ENCODE measurements around the gene NEK10. TPM values are rescaled to one million over a fixed set of nuclear protein-coding genes. Genes with fewer than 3 reads are reported as not detected.
A peak's percentile ranks its signal among the peaks of the same experiment; 100 is the strongest.
"Not testable (repeated sequence)": the region's sequence is repeated elsewhere in the genome, so short reads cannot be mapped to it uniquely, and the experiment has no call there.

The NEK10 gene
- total and polyA plus RNA-seq, 2 of the 13 experiments (the other 11 are each of a cell fraction or from before 2014, with no cell fraction given) = 2.8 to 14.2 TPM

DNA sequence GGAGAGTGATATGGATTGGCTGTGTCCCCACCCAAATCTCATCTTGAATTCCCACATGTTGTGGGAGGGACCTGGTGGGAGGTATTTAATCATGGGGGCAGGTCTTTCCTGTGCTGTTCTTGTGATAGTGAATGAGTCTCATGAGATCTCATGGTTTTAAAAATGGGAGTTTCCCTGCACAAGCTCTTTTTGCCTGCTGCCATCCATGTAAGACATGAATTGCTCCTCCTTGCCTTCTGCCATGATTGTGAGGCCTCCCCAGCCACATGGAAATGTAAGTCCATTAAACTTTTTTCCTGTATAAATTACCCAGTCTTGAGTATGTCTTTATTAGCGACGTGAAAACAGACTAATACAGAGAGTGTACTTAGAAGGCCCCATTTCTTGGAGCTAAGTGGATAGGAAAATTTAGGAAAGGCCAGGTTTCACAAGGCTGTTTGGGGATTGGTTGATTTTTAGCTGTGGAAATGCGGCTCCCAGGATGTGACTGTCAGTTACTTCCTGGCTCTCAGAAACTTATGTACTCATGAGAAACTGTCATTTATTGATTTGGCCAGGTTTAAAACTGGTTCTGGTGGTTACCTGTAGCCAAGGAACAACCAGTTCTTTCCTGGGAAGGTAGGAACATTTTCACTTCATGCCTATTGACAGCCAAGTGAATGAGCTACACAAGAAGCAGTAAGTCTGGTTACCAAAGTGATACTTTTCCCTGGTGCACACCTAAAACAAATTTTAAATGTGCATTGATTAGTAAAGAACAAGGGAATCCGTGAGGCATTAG, 40.0 kb downstream of the NEK10 start:
- H2AFZ ChIP-seq (ENCODE audit: low read length); H3K79me2 ChIP-seq (ENCODE audit: insufficient read depth, low read length); FAIRE-seq; ATAC-seq; H3K4me2 ChIP-seq (ENCODE audit: low read depth, low read length); H4K20me1 ChIP-seq (ENCODE audit: insufficient read depth, low read length); H3K36me3 ChIP-seq (replicated peaks in 1 of 2; ENCODE audit: control insufficient read depth in 1 of 2, insufficient read depth in 2 of 2, low read length in 2 of 2); BruUV-seq (replicated peaks); H3K27ac ChIP-seq (ENCODE audit: extremely low read length, insufficient read depth, low read length); intact Hi-C loops (cut with micrococcal nuclease; ENCODE audit: unreplicated experiment); H3K9me3 ChIP-seq (ENCODE audit: low read length); H3K27me3 ChIP-seq (ENCODE audit: control insufficient read depth in 1 of 2, insufficient read depth in 2 of 2, low read length in 2 of 2); POLR2A ChIA-PET; DNase-seq (ENCODE audit: low spot score); CTCF ChIA-PET (ENCODE audit: low intra/inter-chr PET ratio, low total read pairs); H3K9ac ChIP-seq (ENCODE audit: insufficient read depth, low read depth, low read length); H3K4me3 ChIP-seq (replicated peaks in 1 of 3; ENCODE audit: insufficient read depth in 1 of 3, low read depth in 2 of 3, low read length in 3 of 3); in situ Hi-C loops (cut with HindIII; ENCODE audit: extremely low pct_ligation_motif_present, low pct_unique_long_range_greater_than_20kb): not testable (repeated sequence)
- 98% methylated on average over 4 of the region's 4 CpGs for WGBS (ENCODE audit: low lambda C conversion rate)
- TF ChIP-seq ZNF431 (CRISPR knock-in tag; IDR thresholded peaks at IDR 0.05; ENCODE audit: borderline replicate concordance, low read depth) = peak; percentile 82; the same call in 1 of the 2 replicates
- peaks cover 17% of the 10 kb centered on the region for H3K4me1 ChIP-seq (ENCODE audit: insufficient read depth, low read length)

DNA sequence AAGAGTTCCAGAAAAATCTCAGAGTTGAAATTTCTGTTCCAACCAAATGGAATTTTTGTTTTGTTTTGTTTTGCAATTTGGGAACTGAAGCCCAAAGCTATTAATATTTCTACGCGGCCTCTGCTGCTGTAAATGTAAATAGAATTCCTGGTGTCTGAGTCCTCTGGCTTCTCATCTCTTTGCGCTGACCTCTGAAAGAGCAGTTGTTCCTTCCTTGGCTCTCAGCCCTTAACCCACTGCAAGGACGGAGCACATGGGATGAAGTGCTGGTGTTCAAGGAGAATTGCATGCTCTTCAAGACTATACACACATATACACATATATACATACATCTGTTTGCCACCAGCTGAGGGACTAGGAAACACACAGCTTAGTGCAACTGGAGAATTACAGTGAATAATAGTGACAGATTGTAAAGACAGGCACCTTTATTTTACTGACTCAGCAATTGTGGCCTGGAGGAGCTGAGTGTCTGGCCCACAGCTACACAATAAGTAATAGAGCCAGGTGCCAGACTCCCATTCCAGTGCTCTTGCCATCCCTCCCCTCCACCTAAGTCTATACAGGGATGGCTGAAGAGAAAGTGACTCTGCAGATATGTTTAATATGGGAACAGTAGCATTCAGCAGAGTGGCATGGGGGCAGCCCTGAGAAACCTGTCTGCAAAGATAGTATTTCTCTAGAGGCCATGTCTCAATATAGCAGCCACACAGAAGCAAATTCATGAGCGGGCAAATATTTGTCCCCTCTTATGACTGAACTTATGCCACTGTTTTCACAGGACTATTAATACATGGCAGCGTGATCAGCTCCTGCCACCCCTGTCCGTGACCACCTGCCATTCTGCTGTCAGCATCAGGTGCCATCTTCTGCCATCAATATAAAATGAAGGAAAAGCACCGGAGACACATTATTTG, 42.3 kb downstream of the NEK10 start:
- no peaks in the 10 kb centered on the region; the same call in 1 of the 2 replicates for H3K9me3 ChIP-seq (ENCODE audit: low read length)
- H3K4me3 ChIP-seq (replicated peaks in 1 of 3; ENCODE audit: insufficient read depth in 1 of 3, low read depth in 2 of 3, low read length in 3 of 3) = no peak overlapping the region
- DNase-seq (ENCODE audit: low spot score) (no peak), ATAC-seq (no peak), FAIRE-seq (no peak)
- H3K79me2 ChIP-seq (ENCODE audit: insufficient read depth, low read length) = no peaks in the 10 kb centered on the region
- ChIA-PET CTCF (ENCODE audit: low intra/inter-chr PET ratio, low total read pairs) (no interaction called here), POLR2A (no interaction called here)
- H3K36me3 ChIP-seq (replicated peaks in 1 of 2; ENCODE audit: control insufficient read depth in 1 of 2, insufficient read depth in 2 of 2, low read length in 2 of 2) = peaks cover 0 to 2% of the 10 kb centered on the region in 2 experiments; a peak in 3 of 5 replicates
- H2AFZ ChIP-seq (ENCODE audit: low read length) = no peak overlapping the region
- in situ Hi-C loops (cut with HindIII; ENCODE audit: extremely low pct_ligation_motif_present, low pct_unique_long_range_greater_than_20kb) = no loop called here
- no peak overlapping the region for H3K9ac ChIP-seq (ENCODE audit: insufficient read depth, low read depth, low read length)
- TF ChIP-seq ZNF777 (CRISPR knock-in tag; IDR thresholded peaks at IDR 0.05) (no peak), MAFF (IDR thresholded peaks at IDR 0.05; ENCODE audit: low read depth, low read length) (peak; percentile 94), MAFK (conservative IDR thresholded peaks at IDR 0.05 in 1 of 2, IDR thresholded peaks at IDR 0.05 in 1 of 2; ENCODE audit: low read length in 2 of 2) (peak; percentile 90 to 97)
- TF ChIP-seq, protein P1, sequence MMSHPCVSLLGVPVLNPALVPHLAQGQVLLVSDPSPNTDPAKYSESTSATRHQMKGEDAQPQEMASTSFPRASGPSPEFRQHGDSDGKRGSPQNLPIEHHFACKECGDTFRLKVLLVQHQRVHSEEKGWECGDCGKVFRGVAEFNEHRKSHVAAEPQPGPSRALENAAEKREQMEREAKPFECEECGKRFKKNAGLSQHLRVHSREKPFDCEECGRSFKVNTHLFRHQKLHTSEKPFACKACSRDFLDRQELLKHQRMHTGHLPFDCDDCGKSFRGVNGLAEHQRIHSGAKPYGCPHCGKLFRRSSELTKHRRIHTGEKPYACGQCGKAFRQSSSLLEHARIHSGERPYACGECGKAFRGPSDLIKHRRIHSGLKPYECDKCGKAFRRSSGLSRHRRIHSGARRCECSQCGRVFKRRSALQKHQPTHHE (CRISPR knock-in tag; IDR thresholded peaks at IDR 0.05; ENCODE audit: borderline replicate concordance) = no peak
- TF ChIP-seq, protein P2, sequence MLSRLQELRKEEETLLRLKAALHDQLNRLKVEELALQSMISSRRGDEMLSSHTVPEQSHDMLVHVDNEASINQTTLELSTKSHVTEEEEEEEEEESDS (CRISPR knock-in tag; IDR thresholded peaks at IDR 0.05; ENCODE audit: borderline replicate concordance) = no peak
- TF ChIP-seq, protein P3, sequence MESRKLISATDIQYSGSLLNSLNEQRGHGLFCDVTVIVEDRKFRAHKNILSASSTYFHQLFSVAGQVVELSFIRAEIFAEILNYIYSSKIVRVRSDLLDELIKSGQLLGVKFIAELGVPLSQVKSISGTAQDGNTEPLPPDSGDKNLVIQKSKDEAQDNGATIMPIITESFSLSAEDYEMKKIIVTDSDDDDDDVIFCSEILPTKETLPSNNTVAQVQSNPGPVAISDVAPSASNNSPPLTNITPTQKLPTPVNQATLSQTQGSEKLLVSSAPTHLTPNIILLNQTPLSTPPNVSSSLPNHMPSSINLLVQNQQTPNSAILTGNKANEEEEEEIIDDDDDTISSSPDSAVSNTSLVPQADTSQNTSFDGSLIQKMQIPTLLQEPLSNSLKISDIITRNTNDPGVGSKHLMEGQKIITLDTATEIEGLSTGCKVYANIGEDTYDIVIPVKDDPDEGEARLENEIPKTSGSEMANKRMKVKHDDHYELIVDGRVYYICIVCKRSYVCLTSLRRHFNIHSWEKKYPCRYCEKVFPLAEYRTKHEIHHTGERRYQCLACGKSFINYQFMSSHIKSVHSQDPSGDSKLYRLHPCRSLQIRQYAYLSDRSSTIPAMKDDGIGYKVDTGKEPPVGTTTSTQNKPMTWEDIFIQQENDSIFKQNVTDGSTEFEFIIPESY (CRISPR knock-in tag; IDR thresholded peaks at IDR 0.05) = 0 out of 2 replicates have a peak, but pooled peaks have one; percentile 26
- H3K27me3 ChIP-seq (ENCODE audit: control insufficient read depth in 1 of 2, insufficient read depth in 2 of 2, low read length in 2 of 2) = no peaks in the 10 kb centered on the region
- over 99% methylated on average over 7 of the region's 8 CpGs for WGBS (ENCODE audit: low lambda C conversion rate)
- H3K27ac ChIP-seq (ENCODE audit: extremely low read length, insufficient read depth, low read length) = no peak overlapping the region
- no peaks in the 10 kb centered on the region for H4K20me1 ChIP-seq (ENCODE audit: insufficient read depth, low read length)
- H3K4me2 ChIP-seq (ENCODE audit: low read depth, low read length) = no peak overlapping the region
- H3K4me1 ChIP-seq (ENCODE audit: insufficient read depth, low read length) = peaks cover 18% of the 10 kb centered on the region
- intact Hi-C loops (cut with micrococcal nuclease; ENCODE audit: unreplicated experiment) = no loop called here
- BruUV-seq (replicated peaks) = no TSS peak

Measured in HepG2 (cell line).